SK-N-SH (cell line): ENCODE measurements around the gene CD6. TPM values are rescaled to one million over a fixed set of nuclear protein-coding genes. Genes with fewer than 3 reads are reported as not detected.

Source experiments
- CTCF ChIA-PET: fragments of 300-600, 350-600 bp; formaldehyde crosslinking; extraction: SDS; loops from one replicate; lab custom pipeline; 2021; lab: Yijun Ruan, JAX
- POLR2A ChIA-PET: fragments of 350-600 bp; sonication (Branson Sonifier 250); formaldehyde crosslinking; extraction: SDS; loops from one replicate; lab custom pipeline; 2020; ENCODE audit warnings: antibody characterized with exemption, inconsistent platforms; lab: Yijun Ruan, JAX
- DNase-seq: peaks from one replicate; pipeline ENCODE4 v3.0.0; 2012
- H2AFZ ChIP-seq: fragments of 200-600 bp; sonication (generic); 2 replicates; pipeline ENCODE4 v1.8.1; 2016; ENCODE audit warnings: antibody characterized with exemption, mild to moderate bottlenecking, low read depth
- H3F3A ChIP-seq: fragments of 200-600 bp; sonication (generic); replicated peaks from 2 replicates; pipeline ENCODE3; 2016; ENCODE audit warnings: antibody characterized with exemption, mild to moderate bottlenecking; ENCODE audit not compliant: insufficient read depth
- H3K27ac ChIP-seq, 2 experiments: fragments of 200-500 bp in 1 of 2; fragments of 200-600 bp in 1 of 2; sonication (Bioruptor generic) in 1 of 2; sonication (generic), shearing (Covaris generic) in 1 of 2; 2 replicates each; pipeline versions ENCODE4 v1.5.1 to v1.6.1; 2014 to 2016; ENCODE audit warnings: low read depth in 2 of 2, inconsistent platforms in 1 of 2, low read length in 1 of 2, mild to moderate bottlenecking in 1 of 2, mixed read lengths in 1 of 2
- H3K27me3 ChIP-seq: fragments of 200-600 bp; sonication (generic), shearing (Covaris generic); 2 replicates; pipeline ENCODE4 v1.6.1; 2016; ENCODE audit warnings: mixed run types; ENCODE audit not compliant: insufficient read depth
- H3K36me3 ChIP-seq, 2 experiments: fragments of 200-500 bp in 1 of 2; fragments of 200-600 bp in 1 of 2; sonication (Bioruptor generic) in 1 of 2; sonication (generic) in 1 of 2; replicated peaks in 1 of 2; 2 replicates each; pipeline versions ENCODE3 to v1.5.1; 2014 to 2016; ENCODE audit warnings: low read length in 1 of 2, mild to moderate bottlenecking in 1 of 2; ENCODE audit not compliant: insufficient read depth in 2 of 2, control insufficient read depth in 1 of 2
- H3K4me1 ChIP-seq, 2 experiments: fragments of 200-500 bp in 1 of 2; fragments of 200-600 bp in 1 of 2; sonication (Bioruptor generic) in 1 of 2; sonication (generic), shearing (Covaris generic) in 1 of 2; 2 replicates each; pipeline versions ENCODE4 v1.5.1 to v1.6.1; 2014 to 2016; ENCODE audit warnings: low read depth in 1 of 2, low read length in 1 of 2, mixed run types in 1 of 2; ENCODE audit not compliant: insufficient read depth in 2 of 2, control insufficient read depth in 1 of 2
- H3K4me2 ChIP-seq: fragments of 200-600 bp; sonication (generic), shearing (Covaris generic); 2 replicates; pipeline ENCODE4 v1.6.1; 2017; ENCODE audit warnings: mixed run types
- H3K4me3 ChIP-seq, 2 experiments: fragments of 200-500 bp in 1 of 2; fragments of 200-600 bp in 1 of 2; sonication (Bioruptor generic) in 1 of 2; sonication (generic), shearing (Covaris generic) in 1 of 2; 2 replicates each; pipeline versions ENCODE4 v1.5.1 to v1.8.1; 2014 to 2016; ENCODE audit warnings: low read depth in 2 of 2, inconsistent platforms in 1 of 2, low read length in 1 of 2, mild to moderate bottlenecking in 1 of 2, mixed read lengths in 1 of 2, moderate library complexity in 1 of 2
- H3K79me2 ChIP-seq: fragments of 200-600 bp; sonication (generic); 2 replicates; pipeline ENCODE4 v1.8.1; 2017; ENCODE audit warnings: mild to moderate bottlenecking; ENCODE audit not compliant: insufficient read depth
- H3K9ac ChIP-seq: fragments of 200-600 bp; sonication (generic); 2 replicates; pipeline ENCODE4 v1.6.1; 2017; ENCODE audit warnings: mixed run types
- H3K9me2 ChIP-seq: fragments of 200-600 bp; sonication (generic); 2 replicates; pipeline ENCODE4 v1.6.1; 2017; ENCODE audit warnings: mixed run types
- H3K9me3 ChIP-seq: fragments of 200-600 bp; sonication (generic); 2 replicates; pipeline ENCODE4 v1.6.1; 2017; ENCODE audit warnings: mixed run types, mild to moderate bottlenecking, moderate library complexity
- H4K20me1 ChIP-seq: fragments of 200-600 bp; sonication (generic); 2 replicates; pipeline ENCODE4 v1.6.1; 2017; ENCODE audit warnings: mild to moderate bottlenecking, mixed run types; ENCODE audit not compliant: insufficient read depth
- CTCF ChIP-seq: fragments of 200-600 bp; sonication (generic); IDR thresholded peaks from 2 replicates; pipeline ENCODE4 v1.6.1; 2017; ENCODE audit warnings: antibody characterized with exemption, mild to moderate bottlenecking, moderate library complexity
- ELF1 ChIP-seq: IDR thresholded peaks from 2 replicates; pipeline ENCODE4 v1.4.0; 2012
- FOSL2 ChIP-seq: IDR thresholded peaks from 2 replicates; pipeline ENCODE4 v1.4.0; 2012; ENCODE audit warnings: low read depth, mild to moderate bottlenecking, moderate library complexity, borderline replicate concordance
- FOXM1 ChIP-seq: IDR thresholded peaks from 2 replicates; pipeline ENCODE4 v1.4.0; 2012; ENCODE audit warnings: low read depth, mild to moderate bottlenecking
- IRF3 ChIP-seq: fragments of 150-350 bp; IDR thresholded peaks from 2 replicates; pipeline ENCODE4 v1.6.1; 2016; ENCODE audit warnings: mild to moderate bottlenecking, low read depth, low read length
- JUND ChIP-seq: IDR thresholded peaks from 2 replicates; pipeline ENCODE4 v1.4.0; 2012
- NFIC ChIP-seq: IDR thresholded peaks from 2 replicates; pipeline ENCODE4 v1.4.0; 2012; ENCODE audit warnings: borderline replicate concordance
- RAD21 ChIP-seq: IDR thresholded peaks from 2 replicates; pipeline ENCODE4 v1.6.1; 2012; ENCODE audit warnings: mild to moderate bottlenecking, low read length
- RFX5 ChIP-seq: IDR thresholded peaks from 2 replicates; pipeline ENCODE4 v1.6.1; 2012; ENCODE audit warnings: mild to moderate bottlenecking, improper control_type of control experiment, low read length
- SMC3 ChIP-seq: IDR thresholded peaks from 2 replicates; pipeline ENCODE4 v1.6.1; 2012; ENCODE audit warnings: low read depth, low read length, improper control_type of control experiment
- ZBTB33 ChIP-seq: IDR thresholded peaks from 2 replicates; pipeline ENCODE4 v1.4.0; 2012; ENCODE audit warnings: low read depth, borderline replicate concordance
- WGBS: methylation state at CpG from one replicate; pipeline ENCODE4 v1.1.6; 2017; ENCODE audit warnings: low lambda C conversion rate; 5-methylcytosine and 5-hydroxymethylcytosine counted together
- polyA plus RNA-seq, 3 experiments: library from polyadenylated mRNA; depleted of rRNA; stranded (reverse); fragments of >200 nt; gene quantifications; 2 replicates each; pipeline ENCODE4 v1.2.3, GENCODE V29; 2012

Gene CD6
- polyA plus RNA-seq, 1 of the 3 experiments (the other 2 are of a cell fraction): not detected

DNA sequence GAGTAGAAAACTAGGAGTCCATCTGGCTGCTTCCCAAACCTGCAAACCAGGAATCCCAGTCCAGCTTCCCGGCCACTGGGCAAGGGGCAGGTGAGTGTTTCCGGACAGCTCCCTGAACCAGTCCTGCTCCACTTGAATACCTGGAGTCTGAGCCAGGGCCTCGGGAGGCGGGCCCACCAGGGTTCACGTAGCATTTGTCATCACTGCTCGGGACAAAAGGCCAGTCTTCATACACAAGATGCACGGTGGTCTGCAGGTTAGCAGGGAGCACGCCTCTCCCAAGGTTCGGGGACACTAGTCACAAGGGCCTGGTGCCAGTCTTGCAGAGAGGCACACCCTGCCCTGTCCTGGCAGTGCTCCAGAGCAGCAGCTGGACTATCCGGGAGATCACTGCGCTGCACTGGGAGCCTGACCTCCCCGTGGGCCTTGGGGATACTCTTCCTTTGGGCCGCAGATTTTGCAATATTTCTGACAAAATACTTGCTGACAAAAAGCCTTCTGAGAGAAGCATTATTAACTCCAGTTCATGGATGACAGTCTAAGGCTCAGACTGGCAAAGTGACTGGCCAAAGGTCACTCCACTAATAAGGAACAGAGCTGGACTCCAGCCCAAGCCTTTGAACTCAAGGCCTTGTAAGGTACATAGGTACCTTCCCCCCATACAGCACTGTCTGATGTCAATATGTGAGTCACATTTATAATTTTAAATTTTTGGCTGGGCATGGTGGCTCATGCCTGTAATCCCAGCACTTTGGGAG is 25.1 kb downstream of the CD6 start:
- CTCF ChIA-PET: no interaction called here

More for the DNA sequence above, 25.1 kb downstream of the CD6 start:
- Histone ChIP-seq H4K20me1 (no peaks in the 10 kb centered on the region), H2AFZ (no peak overlapping the region), H3K9me3 (no peaks in the 10 kb centered on the region), H3K4me3 (no peak overlapping the region), H3K4me2 (no peak overlapping the region), H3K27ac (no peak overlapping the region), H3K9me2 (no peaks in the 10 kb centered on the region), H3K36me3 (no peaks in the 10 kb centered on the region), H3F3A (no peaks in the 10 kb centered on the region), H3K9ac (no peak overlapping the region), H3K79me2 (no peaks in the 10 kb centered on the region), H3K4me1 (peaks cover 0 to 4% of the 10 kb centered on the region in 2 experiments; a peak in 1 of 4 replicates), H3K27me3 (peaks cover 5% of the 10 kb centered on the region; the same call in 1 of the 2 replicates)
- no peak for TF ChIP-seq SMC3
- no peak for TF ChIP-seq FOSL2
- TF ChIP-seq FOXM1: no peak
- TF ChIP-seq RFX5: no peak
- TF ChIP-seq NFIC: no peak
- no peak for TF ChIP-seq IRF3
- no peak for TF ChIP-seq RAD21
- TF ChIP-seq JUND: no peak
- no peak for TF ChIP-seq ELF1
- TF ChIP-seq CTCF: no peak
- no peak for TF ChIP-seq ZBTB33
- WGBS: 75% methylated on average over 8 of the region's 13 CpGs
- no peak for DNase-seq
- POLR2A ChIA-PET: no interaction called here
